HG02938 (cell line): ENCODE measurements around the gene ABCA4.

Experiments
- ATAC-seq: cut with Tn5 transposase; IDR thresholded peaks from one replicate; pipeline ENCODE4 v1.9.1; 2021; ENCODE audit warnings: mild to moderate bottlenecking, moderate library complexity; ENCODE audit not compliant: unreplicated experiment

ABCA4 gene

GRCh38 chr1:94056171-94056570 lies 64.8 kb downstream of the ABCA4 start:
- ATAC-seq, result no peak

GRCh38 chr1:94055459-94056122 lies 65.4 kb downstream of the ABCA4 start:
- no peak for ATAC-seq

GRCh38 chr1:94050675-94051074 lies 70.3 kb downstream of the ABCA4 start:
- no peak for ATAC-seq

DNA sequence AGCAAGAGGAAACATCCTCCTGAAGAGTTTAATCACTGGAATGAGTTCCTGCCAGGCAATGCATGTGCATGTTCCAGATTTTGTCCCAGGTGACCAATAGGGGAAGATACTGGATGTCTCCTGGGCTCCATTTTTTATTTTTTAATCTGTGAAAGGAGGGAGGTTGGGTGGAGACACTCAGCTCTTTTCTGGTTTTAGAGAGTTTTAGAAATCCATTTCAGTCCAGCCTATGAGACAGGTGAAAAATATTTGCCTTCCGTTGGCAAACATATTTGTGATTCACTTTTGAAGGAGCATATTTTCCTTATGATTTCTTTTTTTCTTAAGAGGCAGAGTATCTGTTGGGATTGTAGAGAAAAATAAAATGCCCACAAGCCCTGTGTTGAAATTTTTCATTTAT lies 70.7 kb downstream of the ABCA4 start:
- ATAC-seq, result no peak

- no peak for ATAC-seq
Observed at GRCh38 chr1:94049791-94050190, 71.2 kb downstream of the ABCA4 start.

DNA sequence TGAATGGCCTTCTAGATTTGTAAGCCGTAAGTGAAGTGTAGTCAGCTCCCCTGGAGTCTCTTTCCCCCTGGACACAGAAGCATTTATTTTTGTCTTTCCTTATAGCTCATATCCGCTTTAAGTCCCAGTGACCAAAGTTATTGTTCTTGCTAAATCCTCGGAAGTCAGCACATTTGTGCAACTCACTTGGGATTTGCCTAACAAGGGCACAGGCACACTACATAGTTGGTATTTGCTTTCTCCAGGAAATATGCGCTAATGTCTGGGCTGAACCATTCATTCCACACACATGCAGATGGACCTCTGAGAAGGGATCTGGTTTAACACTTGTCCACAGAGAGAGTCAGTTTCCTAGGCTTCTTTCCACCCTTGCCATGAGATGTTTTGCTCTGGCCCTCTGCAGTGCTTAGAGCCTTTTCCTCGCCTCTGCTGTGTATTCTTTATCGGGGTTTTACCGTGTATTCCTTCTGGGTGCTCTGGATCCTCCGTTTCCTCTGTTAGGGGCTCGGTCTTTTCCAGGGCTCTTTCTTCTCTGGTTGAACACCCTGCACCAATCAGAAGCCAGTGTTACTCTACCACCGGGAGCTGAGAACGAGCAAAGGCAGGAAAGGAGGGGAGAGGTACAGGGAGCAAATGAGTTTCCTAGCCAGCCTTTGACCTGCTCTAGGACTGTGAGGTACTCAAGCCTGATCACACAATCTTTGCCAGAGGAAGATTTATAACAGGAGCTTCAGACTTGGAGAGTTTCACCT lies 72.4 kb downstream of the ABCA4 start:
- no peak for ATAC-seq

GRCh38 chr1:94047949-94048348 lies 73.0 kb downstream of the ABCA4 start:
- no peak for ATAC-seq

DNA sequence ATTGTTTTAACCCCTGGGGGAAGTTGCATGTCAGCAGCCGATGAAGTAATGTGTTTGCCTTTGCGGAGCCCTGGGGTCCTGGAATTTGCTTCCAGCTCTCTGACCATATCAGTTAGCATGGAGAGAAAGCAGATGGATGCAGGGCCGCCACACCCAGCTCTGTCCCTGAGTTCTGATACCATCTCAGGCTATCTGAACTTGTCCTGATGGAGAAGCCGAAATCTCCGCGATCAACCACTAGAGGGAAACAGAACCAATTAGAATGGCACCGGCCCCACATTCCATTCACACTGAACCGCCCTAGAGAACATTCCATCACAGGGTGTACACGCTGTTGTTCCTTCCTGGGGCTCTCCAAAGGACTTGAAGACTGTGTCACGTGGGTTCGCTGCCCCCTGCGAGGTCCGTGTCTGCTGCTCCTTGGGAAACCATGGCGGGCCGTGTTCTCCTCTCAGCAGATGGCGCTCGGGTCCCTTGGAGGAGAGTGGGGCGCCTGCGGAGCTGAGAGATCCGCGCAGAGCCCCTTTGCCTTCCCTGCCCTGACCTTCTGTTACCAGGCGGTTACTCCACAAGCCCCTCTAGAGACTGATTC lies 75.4 kb downstream of the ABCA4 start:
- no peak for ATAC-seq

DNA sequence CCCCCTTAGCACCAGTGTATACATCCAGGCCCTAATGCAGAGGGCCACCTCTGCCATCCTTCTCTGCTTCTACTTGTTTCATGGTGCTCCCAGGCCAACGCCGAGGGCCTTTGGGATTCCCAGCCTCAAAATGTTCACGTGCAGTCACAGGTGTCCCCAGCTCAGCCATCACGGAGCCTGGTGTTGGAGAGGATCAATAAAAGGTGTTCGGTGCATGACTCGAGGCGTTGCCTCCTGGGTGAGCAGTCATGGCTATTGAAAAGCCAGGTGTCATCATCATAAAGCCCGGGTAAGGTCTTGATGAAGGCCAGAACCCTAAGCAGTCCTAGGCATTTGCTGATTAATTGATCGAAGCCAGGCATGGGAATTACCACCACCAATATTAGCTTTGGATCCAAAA lies 76.1 kb downstream of the ABCA4 start:
- ATAC-seq, result no peak

- ATAC-seq, result no peak
Observed at GRCh38 chr1:94044290-94044790, 76.6 kb downstream of the ABCA4 start.

GRCh38 chr1:94043738-94044289 lies 77.1 kb downstream of the ABCA4 start:
- no peak for ATAC-seq

GRCh38 chr1:94042388-94042787 lies 78.6 kb downstream of the ABCA4 start:
- ATAC-seq, result no peak

- no peak for ATAC-seq
Observed at GRCh38 chr1:94039871-94040569, 80.9 kb downstream of the ABCA4 start.

- ATAC-seq, result no peak
Observed at GRCh38 chr1:94039514-94039870, 81.5 kb downstream of the ABCA4 start.

GRCh38 chr1:94038511-94038910 lies 82.4 kb downstream of the ABCA4 start:
- ATAC-seq, result no peak

GRCh38 chr1:94037392-94038229 lies 83.3 kb downstream of the ABCA4 start:
- no peak for ATAC-seq

DNA sequence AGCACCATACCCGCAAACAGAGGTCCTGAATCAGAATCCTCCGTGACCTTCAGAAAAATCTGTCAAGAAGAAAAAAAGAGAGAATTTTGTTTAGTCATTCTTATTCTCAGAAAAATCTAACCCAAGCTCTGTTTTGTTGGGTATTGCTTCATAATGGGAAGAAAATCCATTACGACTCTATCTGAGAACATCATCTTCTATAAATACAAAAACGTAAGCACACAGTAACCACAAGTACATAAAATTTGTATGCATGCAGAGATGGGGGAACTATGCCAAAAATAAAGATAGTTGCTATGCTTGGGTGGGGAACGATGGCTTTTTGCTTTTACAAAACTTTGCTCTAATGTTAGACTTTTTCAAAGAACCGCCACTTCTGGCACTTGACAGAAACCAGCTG lies 84.2 kb downstream of the ABCA4 start:
- ATAC-seq, result no peak

GRCh38 chr1:94033849-94034248 lies 87.1 kb downstream of the ABCA4 start:
- ATAC-seq, result no peak

- no peak for ATAC-seq
Observed at GRCh38 chr1:94032637-94033036, 88.3 kb downstream of the ABCA4 start.

- no peak for ATAC-seq
Observed at GRCh38 chr1:94031591-94031990, 89.4 kb downstream of the ABCA4 start.
